ENCODE data around the gene SYNE1.

- no peak for TF ChIP-seq POLR2A (IDR thresholded peaks at IDR 0.05)
- TF ChIP-seq CTCF (IDR thresholded peaks at IDR 0.05): no peak
These were observed 341.2 kb downstream of the SYNE1 start for GRCh38 chr6:152295920-152296319.
